Right lobe of liver (tissue), 6 donors: Measurements from ENCODE around the gene CLEC7A. TPM values are rescaled to one million over a fixed set of nuclear protein-coding genes. Genes with fewer than 3 reads are reported as not detected.

Experiments used
- ATAC-seq, 4 donors: fragments of 200-7000 bp; cut with Tn5 transposase; one replicate each; pipeline ENCODE4 v1.9.1; 2020; ENCODE audit warnings: mild to moderate bottlenecking in 4 of 4, moderate library complexity in 4 of 4
- DNase-seq, 3 donors: peaks; one replicate each; pipeline ENCODE4 v3.0.0-alpha.2; 2020
- H3K27ac ChIP-seq, 3 donors: fragments of 200-600 bp; one replicate each; pipeline ENCODE4 v1.8.0; 2022
- H3K27me3 ChIP-seq, 2 donors: fragments of 200-600 bp; one replicate each; pipeline ENCODE4 v1.8.0; 2022
- H3K36me3 ChIP-seq, 4 donors: fragments of 200-600 bp; sonication (generic) in 1 of 4; one replicate each; pipeline versions ENCODE4 v1.5.1 to v1.8.0; 2017 to 2022; ENCODE audit warnings: control low read depth in 1 of 4
- H3K4me1 ChIP-seq, 4 donors: fragments of 200-600 bp; sonication (generic) in 1 of 4; one replicate each; pipeline versions ENCODE4 v1.5.1 to v1.8.0; 2017 to 2022; ENCODE audit warnings: control low read depth in 1 of 4
- H3K4me3 ChIP-seq, 3 donors: fragments of 200-600 bp; one replicate each; pipeline ENCODE4 v1.8.0; 2022
- H3K9me3 ChIP-seq, 4 donors: fragments of 200-600 bp; sonication (generic) in 1 of 4; one replicate each; pipeline versions ENCODE4 v1.5.1 to v1.8.0; 2017 to 2022; ENCODE audit warnings: control low read depth in 1 of 4
- POLR2A ChIP-seq: fragments of 450-650 bp; IDR thresholded peaks from one replicate; pipeline ENCODE4 v1.6.1; 2017; ENCODE audit warnings: antibody characterized with exemption, mild to moderate bottlenecking
- WGBS: methylation state at CpG from one replicate; pipeline ENCODE4 v1.1.6; 2018; ENCODE audit warnings: low coverage, low lambda C conversion rate; ENCODE audit not compliant: insufficient coverage; ENCODE audit errors: missing lambda C conversion rate; 5-methylcytosine and 5-hydroxymethylcytosine counted together
- intact Hi-C, 2 donors: fragments of 100-400 bp; cut with DNase I; formaldehyde crosslinking; loops; one replicate each; pipeline versions ENCODE4 v1.11.2 to v1.14.1; 2022
- total RNA-seq, 6 experiments: library from RNA; depleted of rRNA in 2 of 6; stranded (reverse); fragments of >200 nt in 2 of 6; fragmentation: NEBNext Ultra II Directional in 3 of 6; extraction: Animal tissue kit (Norgen Biotek cat#: 25700) in 3 of 6; gene quantifications; one replicate each; pipeline versions ENCODE4 v1.1.0 to v1.2.4, GENCODE V29; 2016 to 2023
- TF ChIP-seq, protein P1 (sequence below), 4 donors: fragments of 200-600 bp in 3 of 4; fragments of 450-650 bp in 1 of 4; IDR thresholded peaks; one replicate each; pipeline versions ENCODE4 v1.5.1 to v1.8.0; 2016 to 2022; ENCODE audit warnings: antibody characterized with exemption in 4 of 4, mild to moderate bottlenecking in 2 of 4
- donor health status: DM: no; HTN: yes; CAD: no.
- donor health status: DM: no; HTN: no; CAD: no.
- donor health status: DM: no; HTN: no; CAD: no.
- donor health status: DM: no; HTN: yes; CAD: no.
- donor health status: DM: no; HTN: yes; CAD: no.

The CLEC7A gene
- total RNA-seq, 6 experiments from 2014 or later = 1.6 to 9.5 (median 3.8) TPM

DNA sequence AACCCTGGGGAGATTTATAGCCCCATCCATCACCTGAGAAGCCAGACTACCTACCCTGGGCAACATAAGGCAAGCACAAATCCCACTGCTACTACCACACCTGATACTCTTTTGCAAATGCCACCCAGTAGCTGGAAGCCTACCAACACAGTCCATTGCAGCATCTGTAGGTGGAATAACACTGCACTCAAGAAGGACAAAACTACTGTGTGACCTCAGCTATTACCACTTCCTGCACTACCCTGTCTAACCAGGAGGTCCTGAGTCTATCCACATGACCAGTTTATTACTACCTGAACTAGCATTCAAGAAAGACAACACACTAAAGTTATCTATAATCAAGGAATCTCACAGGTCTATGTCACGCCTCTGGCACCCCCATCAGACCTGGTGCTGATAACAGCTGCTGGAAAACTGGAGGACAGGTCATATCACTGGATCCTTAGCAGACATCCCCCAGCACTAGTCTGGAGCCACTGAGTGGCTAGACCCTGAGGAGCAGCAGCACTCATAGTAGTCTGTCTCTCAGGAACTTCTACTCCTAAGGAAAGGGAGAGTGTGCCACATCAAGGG lies 28.3 kb downstream of the CLEC7A start:
- no peaks in the 10 kb centered on the region for H3K27me3 ChIP-seq
- H3K4me3 ChIP-seq = no peak overlapping the region
- WGBS = 100% methylated on average over 1 of the region's 1 CpG
- peaks cover 0 to 12% (median 0%) of the 10 kb centered on the region in 4 donors for H3K4me1 ChIP-seq
- DNase-seq = no peak
- H3K9me3 ChIP-seq = no peaks in the 10 kb centered on the region
- no peak overlapping the region for H3K27ac ChIP-seq
- intact Hi-C loops = no loop called here
- peak in 2 of 4 donors; percentile 7 to 12 for ATAC-seq
- no peak for TF ChIP-seq POLR2A
- TF ChIP-seq, protein P1, sequence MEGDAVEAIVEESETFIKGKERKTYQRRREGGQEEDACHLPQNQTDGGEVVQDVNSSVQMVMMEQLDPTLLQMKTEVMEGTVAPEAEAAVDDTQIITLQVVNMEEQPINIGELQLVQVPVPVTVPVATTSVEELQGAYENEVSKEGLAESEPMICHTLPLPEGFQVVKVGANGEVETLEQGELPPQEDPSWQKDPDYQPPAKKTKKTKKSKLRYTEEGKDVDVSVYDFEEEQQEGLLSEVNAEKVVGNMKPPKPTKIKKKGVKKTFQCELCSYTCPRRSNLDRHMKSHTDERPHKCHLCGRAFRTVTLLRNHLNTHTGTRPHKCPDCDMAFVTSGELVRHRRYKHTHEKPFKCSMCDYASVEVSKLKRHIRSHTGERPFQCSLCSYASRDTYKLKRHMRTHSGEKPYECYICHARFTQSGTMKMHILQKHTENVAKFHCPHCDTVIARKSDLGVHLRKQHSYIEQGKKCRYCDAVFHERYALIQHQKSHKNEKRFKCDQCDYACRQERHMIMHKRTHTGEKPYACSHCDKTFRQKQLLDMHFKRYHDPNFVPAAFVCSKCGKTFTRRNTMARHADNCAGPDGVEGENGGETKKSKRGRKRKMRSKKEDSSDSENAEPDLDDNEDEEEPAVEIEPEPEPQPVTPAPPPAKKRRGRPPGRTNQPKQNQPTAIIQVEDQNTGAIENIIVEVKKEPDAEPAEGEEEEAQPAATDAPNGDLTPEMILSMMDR (IDR thresholded peaks at IDR 0.05) = no peak
- no peaks in the 10 kb centered on the region for H3K36me3 ChIP-seq

DNA sequence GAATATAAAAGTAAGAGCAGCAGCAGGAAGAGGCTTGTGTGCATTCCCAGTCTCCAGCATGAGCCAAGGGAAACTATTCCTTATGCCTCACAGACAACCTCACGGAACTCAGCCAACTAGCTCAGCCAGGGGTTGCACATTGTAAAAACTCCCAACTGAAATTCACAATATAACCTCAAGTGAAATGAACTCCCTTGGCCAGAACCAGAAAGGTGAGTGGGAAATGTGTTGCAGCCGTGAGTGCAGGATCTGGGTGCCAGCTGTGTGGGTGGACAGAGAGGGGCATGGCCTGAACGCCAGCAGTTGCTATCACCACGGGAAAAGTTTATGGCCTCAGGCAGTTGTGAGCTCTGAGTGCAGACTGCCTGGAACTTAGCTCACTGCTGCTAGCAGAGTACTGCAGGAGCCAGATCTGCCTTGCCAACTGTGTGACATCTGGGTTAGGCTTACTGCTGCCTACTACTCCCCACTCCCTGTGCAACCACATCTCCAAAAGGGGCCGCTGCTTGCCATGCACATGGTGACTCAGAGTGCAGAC lies 28.9 kb downstream of the CLEC7A start:
- no peak overlapping the region for H3K27ac ChIP-seq
- no peak for TF ChIP-seq POLR2A
- TF ChIP-seq, protein P1 (IDR thresholded peaks at IDR 0.05) = no peak
- no peaks in the 10 kb centered on the region for H3K36me3 ChIP-seq
- 17% methylated on average over 3 of the region's 5 CpGs for WGBS
- intact Hi-C loops = no loop called here
- peak in 3 of 4 donors; percentile 72 to 82 (median 76) for ATAC-seq
- DNase-seq = peak in 2 of 3 donors; percentile 58 to 59
- peaks cover 0 to 12% (median 0%) of the 10 kb centered on the region in 4 donors for H3K4me1 ChIP-seq
- H3K27me3 ChIP-seq = no peaks in the 10 kb centered on the region
- no peaks in the 10 kb centered on the region for H3K9me3 ChIP-seq
- H3K4me3 ChIP-seq = no peak overlapping the region

DNA sequence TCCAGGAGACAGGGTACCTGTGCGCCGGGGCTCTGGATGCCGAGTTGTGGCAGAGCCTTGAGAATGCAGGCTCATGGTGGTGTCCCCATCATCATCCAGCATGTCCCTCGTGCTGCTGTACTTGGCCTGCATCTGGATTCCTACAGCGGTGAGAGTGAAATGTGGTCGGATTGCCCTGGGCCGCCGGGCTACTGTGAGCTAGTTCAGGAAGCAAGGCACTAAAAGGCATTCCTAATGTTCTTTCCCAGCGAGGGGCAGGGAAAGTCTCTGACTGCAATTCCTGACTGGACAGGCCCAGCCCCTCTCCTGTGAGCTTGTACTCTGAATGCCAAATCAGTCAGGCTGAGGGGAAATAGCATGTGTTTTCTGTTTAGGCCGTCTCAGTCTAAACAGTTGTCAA lies 31.2 kb downstream of the CLEC7A start, which contains the start of gene CLEC1A:
Gene CLEC1A (minus strand): TSS at position 195 of the 400 bp plus-strand sequence. CDS start 63 bp downstream, at position 132.
- Histone ChIP-seq H3K27me3 (no peaks in the 10 kb centered on the region), H3K27ac (peak within 1 kb of the TSS in 2 of 3 donors; percentile 38 to 50), H3K36me3 (no peaks in the 10 kb centered on the region), H3K4me1 (peaks cover 0 to 12% (median 0%) of the 10 kb centered on the region in 4 donors), H3K9me3 (no peaks in the 10 kb centered on the region), H3K4me3 (peak within 1 kb of the TSS in 2 of 3 donors; percentile 2 to 5)
- no peak for DNase-seq
- intact Hi-C loops = no loop called here
- peak; percentile 50 to 74 (median 59) for ATAC-seq
- 67% methylated on average over 6 of the region's 10 CpGs for WGBS
- TF ChIP-seq POLR2A = peak; percentile 44
- TF ChIP-seq, protein P1 (IDR thresholded peaks at IDR 0.05) = no peak

DNA sequence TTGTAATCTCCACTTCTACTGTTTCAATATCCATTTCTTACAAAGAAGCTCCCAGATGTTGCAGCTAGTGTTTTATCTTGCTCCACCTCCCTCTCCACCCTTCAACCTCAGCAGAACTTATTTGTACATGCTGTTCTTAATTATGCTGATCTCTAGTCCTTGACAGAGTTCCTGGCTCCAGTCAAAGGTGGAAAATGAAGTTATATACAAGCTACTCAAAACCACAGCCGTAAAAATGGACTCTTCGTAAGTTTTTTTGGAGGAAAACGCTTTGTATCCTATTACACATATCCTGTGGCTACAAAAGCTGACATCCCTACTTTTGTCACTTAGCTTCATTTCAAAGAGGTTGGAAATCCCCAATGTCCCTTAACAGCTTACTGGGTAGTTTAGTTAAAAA lies 32.5 kb downstream of the CLEC7A start:
- Histone ChIP-seq H3K27ac (peak overlapping the region in 2 of 3 donors; percentile 4 to 33), H3K27me3 (no peaks in the 10 kb centered on the region), H3K36me3 (no peaks in the 10 kb centered on the region), H3K9me3 (no peaks in the 10 kb centered on the region), H3K4me1 (peaks cover 0 to 12% (median 0%) of the 10 kb centered on the region in 4 donors), H3K4me3 (no peak overlapping the region)
- ATAC-seq (peak in 2 of 4 donors; percentile 6 to 40), DNase-seq (no peak)
- 52% methylated on average over 3 of the region's 3 CpGs for WGBS
- TF ChIP-seq, protein P1 (IDR thresholded peaks at IDR 0.05) = no peak
- no peak for TF ChIP-seq POLR2A
- intact Hi-C loops = no loop called here
